GM19035 (cell line): ENCODE data around the gene SASH3.

Experiments
- ATAC-seq: cut with Tn5 transposase; IDR thresholded peaks from one replicate; pipeline ENCODE4 v1.9.1; 2021; ENCODE audit not compliant: unreplicated experiment

The SASH3 gene

DNA sequence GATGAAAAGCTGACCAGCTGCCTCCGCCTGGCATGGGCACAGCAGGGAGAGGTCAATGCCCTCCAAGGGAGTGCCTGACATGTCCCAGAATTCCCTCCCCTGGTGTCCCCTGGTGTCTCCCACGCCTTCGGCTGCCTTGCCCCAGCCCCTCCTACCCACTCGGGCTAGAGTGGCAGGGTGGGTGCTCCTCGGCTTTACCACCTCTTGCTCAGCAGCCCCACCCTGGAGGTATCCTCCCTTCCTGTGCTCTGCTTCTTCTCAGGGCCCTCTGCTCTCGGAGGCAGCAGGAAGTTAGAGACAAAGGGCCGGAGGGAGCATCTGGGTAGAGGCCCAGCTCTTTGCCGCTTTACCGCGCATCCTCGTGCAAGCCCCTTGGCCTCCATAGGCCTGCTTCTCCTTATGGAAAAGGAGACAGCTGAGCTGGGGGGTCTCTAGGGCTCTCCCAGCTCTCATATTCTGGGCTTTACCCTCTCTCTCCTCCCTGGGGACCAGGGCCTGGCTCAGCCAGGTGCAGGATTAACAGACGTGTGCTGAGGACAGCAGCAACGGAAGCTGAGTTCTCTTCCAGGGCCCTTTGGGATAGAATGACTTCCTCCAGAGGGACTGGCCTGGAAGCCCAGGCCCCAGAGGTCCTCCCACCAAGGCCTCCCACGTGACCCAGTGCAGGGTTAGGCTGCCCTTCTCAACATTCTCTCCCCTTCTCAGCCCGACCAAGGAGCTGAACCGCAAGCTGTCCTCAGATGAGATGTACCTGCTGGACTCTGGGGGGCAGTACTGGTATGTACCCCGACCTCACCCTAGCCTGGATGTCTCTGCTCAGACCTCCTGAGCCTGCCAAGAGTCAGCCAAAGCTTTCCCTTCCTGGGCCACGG, 23.7 kb upstream of the SASH3 start:
- ATAC-seq, result no peak

DNA sequence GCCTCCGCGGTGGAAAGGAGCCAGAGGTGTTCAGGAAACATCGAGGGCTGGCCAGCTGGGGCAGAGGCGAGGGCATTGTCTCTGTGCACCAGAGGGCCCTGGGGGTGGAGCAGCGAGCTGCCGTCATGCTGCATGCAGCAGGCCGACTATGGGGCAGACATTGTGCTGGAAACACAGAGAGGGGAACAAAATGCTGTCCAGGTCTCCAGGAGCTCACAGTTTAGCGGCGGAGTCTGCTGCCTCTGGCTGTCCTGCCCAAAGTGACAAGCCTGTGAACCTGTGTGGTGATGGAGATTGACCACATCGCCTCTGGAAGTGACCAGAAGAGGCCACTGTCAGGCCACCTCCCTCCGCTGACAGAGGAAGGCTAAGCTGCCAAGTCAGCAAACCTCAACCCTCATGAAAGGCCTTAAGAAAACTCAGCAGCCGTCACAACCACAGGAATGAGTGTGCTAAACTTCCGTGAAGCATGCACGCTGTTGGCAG, 20.1 kb upstream of the SASH3 start:
- no peak for ATAC-seq

DNA sequence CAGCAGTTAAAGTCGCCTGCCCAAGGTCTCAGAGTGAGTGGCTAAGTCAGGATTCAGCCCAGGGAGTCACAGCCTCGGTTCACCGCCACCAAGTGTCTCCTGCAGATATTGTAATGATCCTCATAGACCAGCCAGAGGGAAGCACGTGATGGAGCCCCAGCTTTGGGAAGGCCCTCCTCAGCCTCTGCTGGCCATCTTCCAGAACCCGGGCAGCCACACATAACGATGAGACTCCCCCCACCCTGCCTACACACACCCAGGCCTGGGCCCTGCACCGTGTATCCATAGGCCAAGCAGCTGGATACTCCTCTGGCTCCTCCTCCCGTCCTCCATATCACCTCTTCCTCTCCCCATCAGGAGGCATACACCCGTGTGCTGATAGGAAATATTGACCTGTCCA, 19.6 kb upstream of the SASH3 start:
- ATAC-seq, result no peak

DNA sequence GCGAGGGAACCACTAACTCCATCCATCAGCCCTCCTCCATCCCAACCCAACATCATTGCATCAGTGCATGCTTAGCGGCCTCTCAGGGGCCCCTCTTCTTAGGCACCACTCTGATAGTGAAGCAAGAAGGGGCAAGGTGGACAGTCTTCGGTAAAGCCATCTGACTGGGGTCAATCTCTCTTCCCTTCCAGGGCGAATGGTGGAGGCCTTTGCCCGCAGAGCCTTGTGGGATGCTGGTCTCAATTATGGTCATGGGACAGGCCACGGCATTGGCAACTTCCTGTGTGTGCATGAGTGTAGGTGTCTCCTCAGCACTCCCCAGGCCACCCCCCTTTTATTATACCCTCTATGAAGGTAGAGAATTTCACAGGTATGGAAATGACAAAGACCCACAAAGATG, 18.8 kb upstream of the SASH3 start:
- no peak for ATAC-seq

DNA sequence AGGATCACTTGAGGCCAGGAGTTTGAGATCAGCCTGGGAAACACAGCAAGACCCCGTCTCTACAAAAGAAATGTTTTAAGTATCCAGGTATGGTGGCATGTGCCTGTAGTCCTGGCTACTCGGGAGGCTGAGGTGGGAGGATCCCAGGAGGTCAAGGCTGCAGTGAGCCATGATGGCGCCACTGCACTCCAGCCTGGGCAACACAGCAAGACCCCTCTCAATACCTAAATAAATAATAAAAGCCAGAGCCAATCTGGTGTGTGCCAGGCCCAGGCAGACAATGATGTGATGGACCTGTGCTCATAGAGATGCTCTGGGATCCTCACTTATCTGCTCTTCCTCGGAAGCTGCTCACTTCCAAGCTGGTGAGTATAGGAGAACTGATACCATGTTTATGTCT, 18.2 kb upstream of the SASH3 start:
- ATAC-seq, result no peak

DNA sequence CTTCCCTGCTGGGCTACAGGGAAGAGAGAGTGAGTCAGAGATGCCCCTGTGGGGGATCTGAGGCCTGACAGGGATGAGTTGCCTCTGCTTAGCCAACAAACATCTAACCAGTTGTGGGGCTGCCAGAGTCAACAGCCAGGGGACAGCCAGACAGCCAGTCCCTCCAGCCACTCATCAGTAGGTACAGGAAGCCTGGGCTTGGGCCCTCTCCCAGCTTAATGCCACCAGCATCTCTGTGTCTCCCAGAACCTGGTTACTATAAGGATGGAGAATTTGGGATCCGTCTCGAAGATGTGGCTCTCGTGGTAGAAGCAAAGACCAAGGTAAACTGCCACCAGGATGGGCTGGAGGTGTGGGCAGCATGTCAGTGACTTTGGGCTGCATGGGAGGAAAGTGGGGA, 17.3 kb upstream of the SASH3 start:
- ATAC-seq, result no peak

DNA sequence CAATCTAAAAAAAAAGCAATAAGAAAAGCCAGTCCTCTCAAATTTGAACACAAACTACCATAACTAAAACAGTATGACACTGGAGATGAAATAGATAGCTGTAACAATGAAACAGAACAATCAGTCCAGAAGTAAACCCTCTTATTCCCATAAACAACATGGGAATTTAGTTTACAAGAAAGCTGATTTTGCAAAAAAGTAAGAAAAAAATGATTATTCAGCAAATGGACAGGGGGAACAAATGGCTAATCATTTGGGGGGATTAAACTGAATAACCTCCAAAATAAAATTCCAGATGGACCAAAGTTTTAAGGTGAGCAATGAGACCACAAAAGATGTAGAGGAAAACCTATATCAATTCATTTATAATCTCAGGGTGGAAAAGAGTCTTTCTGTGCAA, 16.1 kb upstream of the SASH3 start:
- ATAC-seq, result no peak

DNA sequence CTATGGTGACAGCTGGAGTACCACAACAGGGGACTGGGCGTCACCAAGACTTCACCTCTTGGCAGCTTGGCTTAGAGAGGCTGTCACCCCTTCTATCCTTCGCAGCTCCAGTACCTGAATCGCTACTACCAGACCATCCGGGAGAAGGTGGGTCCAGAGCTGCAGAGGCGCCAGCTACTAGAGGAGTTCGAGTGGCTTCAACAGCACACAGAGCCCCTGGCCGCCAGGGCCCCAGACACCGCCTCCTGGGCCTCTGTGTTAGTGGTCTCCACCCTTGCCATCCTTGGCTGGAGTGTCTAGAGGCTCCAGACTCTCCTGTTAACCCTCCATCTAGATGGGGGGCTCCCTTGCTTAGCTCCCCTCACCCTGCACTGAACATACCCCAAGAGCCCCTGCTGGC, 11.6 kb upstream of the SASH3 start:
- no peak for ATAC-seq

DNA sequence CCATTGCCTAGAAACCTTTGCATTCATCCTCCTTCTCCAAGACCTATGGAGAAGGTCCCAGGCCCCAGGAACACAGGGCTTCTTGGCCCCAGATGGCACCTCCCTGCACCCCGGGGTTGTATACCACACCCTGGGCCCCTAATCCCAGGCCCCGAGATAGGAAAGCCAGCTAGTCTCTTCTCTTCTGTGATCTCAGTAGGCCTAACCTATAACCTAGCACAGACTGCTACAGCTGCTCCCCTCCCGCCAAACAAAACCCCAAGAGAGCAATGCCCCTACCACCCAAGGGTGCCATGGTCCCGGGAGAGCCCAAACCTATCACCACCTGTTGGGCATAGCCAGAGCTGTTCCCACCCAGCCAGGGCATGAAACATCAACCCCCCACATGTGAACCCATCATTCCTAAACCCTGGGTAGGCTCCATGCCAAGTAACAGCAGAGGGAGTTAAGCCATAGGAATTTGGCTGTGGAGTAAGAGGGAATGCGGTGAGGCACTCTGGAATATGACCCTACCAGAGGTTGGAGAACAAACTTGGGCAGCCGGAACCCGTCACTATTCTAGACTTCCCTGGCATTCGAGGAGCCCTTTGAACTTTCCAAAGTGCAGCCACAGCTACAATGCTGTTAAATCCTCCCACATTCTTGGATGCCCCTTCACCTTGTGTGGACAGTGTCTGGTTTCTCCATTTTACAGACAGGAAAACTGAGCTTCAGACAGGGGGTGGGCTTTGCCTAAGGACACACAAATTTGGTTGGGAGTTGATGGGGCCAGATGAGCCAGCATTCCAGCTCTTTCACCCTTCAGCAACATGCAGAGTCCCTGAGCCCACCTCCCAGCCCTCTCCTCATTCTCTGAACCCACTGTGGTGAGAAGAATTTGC, 10.9 kb upstream of the SASH3 start:
- ATAC-seq, result no peak

DNA sequence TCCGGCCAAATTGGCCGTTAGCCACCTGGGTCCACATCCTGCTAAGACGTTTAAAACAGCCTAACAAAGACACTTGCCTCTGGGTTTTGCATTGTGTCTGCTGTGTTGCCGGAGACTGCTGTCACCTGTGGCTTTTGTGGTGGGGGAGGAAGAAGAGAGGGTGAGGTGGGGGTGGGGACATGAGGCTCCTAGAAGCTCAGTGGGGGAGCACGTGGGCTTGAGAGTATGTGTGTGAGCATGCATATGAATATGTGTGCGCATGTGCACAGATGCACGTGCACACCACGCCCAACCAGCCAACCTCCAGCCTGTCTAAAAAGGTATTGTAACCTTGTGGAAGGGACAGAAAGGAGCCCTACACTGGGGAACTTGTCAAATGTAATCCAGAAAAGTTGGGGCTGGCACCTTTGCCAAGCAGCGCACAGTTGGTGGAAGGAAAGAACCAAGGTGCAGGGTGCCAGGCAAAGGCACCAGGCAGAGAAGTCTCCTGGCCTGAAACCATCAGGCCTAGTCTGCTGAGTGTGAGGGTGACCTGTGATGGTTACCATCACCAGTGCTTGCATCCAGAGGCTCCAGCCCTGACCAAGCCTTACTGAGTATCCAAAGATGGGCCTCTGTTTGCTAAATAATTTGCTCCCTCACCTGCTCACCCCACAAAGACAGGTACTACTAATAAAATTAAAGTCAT, 10.1 kb upstream of the SASH3 start:
- peak; percentile 49 for ATAC-seq

DNA sequence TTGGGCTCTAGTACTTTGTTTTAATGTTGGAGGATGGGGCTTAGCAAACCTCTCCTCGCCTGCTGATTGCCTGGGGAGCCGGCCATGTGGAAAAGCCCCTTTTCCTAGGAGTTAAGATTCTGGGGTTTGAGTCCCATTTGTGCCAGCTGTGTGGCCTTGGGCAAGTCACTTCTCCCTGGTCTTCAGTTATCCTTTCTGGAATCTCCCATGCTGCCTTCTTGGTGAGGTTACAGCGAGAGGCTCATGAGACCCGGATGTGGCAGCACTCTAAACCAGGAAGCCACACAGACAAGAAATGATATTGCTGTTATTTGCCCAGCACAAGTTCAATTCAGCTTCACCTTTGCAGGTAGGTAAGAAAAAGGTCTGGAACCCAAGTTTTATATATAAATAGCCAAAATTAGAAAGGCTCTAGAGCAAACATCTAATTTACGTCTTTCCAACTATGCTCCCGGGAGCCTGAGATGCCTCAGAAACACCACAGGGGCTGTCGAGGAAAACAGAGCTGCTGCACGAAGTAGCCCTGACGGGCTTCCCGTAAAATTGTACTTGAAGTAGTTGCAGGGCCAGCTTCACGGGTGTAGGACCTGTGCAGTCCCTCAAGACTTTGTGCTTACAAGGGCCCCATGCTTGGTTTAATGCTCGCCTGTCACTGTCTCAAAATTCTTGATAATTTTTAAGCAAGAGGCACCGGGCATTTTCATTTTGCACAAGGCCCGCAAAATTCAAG, 8.3 kb upstream of the SASH3 start:
- no peak for ATAC-seq

DNA sequence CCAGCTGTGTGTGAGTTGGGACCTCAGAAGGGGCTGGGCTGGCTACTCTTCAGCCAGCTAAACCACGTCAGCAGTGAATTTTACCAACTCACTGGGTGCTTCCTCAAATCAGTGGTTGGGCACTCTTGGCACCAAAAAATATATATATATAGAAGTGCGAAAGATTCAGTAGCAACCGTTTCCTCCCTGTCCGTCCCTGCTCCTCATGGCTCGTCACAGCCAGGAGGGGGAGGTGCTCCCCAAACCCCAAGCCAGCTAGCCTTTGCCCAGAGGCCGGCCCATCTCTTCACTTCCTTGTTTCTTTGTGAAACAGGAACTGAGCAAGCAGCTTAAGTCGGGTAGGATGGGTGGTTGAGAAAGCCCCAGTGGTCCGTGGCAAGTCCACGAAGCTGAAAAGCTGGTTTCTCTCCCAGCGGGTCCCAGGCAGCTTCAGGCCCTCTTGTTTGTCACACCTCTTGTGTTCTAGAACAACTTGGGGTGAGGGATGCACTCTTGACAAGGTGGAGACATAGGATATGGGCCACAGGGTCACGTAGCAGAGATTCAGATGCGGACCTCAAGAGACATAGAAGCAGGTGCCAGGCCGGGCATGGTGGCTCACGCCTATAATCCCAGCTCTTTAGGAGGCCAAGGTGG, 6.8 kb upstream of the SASH3 start:
- peak; percentile 60 for ATAC-seq

DNA sequence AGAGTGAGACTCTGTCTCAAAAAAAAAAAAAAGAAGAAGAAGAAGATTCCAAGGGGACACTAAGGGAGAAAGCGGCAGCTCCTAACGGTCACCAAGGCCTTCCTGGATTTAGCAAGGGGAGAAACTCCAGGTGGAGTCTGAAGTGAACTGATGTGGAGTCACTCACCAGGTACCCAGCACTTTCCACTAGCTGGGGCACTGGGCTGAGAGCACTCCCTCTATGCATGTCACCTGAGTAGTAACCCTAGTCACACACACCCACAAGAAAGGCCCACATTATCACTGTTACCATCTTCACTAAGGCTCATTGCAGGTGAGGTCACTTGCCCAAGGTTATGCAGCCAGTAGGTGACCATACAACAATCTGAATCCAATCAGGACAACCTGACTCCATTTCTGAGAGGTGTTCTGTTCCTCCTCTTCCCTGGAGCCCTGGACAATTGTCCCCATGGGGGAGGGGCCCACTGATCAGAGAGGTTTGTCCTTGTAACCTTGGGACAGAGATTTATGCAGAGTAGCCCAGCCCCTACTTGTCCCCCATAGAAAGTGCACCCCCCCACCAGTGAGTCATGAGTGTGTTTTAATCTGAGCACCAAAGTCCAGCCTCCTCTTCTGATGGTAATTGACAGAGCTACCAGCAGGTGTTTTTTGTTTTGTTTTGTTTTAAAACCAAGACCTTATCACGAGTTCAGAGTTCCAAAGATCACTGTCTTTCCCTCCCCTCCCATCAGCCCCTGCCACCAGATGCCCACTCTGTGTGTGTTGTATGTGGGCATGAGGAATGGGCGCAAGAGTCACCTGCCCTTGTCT, 5.9 kb upstream of the SASH3 start:
- no peak for ATAC-seq

DNA sequence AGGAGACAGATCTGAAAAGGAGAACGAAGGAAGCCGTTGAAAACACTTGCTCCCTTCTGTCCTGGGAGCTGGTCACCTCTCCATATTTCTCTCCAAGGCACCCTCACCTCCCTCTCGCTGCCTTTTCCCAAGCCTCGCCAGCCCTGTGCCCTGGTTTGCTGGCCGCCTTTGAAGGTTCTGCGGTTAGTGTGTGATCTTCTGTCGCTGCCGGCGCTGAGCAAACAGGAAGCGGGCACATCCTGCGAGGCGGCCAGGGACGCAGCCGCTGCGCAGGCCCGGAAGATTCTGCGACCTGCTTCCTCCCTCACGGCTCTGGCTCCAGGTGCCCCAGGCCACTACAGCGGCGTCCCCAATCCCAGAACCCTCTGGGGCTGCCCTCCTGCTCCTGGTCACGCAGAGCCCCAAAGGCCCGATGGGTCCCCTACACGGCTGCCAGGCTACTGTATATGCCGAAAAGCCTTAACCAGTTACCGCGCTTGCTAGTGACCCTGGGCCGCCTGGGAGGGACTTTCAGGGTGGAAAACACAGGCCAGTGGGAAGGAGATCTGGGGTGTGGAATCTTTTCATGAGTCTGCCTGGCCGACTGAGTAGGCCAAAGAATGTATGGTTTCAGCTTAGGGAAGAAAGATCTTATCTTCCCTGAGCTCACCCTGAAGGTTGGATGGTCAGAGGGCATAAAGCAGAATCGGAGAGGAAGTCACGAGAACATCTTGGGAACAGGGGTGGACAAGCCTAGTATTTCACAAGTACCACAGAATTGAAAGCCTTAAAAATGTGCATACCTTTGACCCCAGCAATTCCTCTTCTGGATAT, 2.3 kb upstream of the SASH3 start:
- peak; percentile 26 for ATAC-seq

DNA sequence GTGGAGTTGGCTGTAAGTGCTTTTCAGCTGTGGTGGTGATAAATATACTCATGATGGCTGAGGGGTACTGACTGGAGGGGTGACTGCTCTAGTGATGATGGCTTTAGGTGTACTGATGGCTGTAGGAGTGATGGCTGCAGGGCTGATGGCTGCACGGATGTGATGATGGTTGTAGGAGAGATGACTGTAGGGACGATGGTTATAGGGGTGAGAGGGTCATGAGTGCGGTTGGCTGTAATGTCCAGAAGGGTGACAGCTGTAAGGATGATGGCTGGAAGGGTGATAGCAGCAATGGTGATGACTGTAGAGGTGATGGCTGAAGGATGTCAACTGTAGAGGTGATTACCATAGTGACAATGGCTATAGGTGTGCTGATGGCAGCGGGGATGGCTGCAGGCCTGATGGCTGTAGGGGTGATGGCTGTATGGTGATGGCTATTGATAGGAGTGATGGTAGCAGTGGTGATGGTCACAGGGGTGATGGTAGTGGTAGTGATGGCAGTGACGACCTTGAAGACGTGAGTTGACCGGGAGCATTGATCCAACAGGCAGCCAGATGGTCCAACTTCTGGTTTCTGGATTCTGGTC, 570 bp upstream of the SASH3 start:
- no peak for ATAC-seq

DNA sequence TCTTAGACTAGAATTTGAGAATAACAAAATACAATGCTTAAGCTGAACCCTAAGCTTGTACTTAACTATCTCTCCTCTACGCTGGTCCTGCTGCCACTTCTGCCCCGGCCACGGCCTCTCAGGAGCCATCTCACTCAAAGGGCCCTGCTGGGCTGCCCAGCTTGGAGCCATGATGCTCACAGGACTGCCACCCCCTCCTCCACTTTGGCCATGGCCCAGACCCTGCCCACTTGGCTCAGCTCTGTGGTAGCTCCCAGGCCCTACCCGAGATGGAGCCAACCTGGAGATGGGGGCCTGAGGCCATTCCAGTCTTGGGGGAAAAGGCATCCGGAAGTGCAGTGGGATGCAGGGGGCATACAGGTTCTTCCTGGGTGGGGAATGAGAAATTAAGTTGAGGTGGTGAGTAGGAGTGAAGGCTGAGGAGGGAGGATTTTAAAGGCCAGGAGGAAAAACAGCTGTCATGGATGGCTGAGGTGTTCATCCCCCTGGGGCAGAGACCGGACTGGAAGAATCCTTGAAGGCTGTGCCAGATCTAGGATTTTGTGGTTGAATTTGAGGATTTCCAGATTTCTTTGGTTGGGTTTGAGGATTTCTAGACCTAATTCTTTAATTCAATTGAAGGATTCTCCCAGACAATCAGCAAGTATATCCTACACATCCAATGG, 824 bp downstream of the SASH3 start:
- ATAC-seq, result no peak

DNA sequence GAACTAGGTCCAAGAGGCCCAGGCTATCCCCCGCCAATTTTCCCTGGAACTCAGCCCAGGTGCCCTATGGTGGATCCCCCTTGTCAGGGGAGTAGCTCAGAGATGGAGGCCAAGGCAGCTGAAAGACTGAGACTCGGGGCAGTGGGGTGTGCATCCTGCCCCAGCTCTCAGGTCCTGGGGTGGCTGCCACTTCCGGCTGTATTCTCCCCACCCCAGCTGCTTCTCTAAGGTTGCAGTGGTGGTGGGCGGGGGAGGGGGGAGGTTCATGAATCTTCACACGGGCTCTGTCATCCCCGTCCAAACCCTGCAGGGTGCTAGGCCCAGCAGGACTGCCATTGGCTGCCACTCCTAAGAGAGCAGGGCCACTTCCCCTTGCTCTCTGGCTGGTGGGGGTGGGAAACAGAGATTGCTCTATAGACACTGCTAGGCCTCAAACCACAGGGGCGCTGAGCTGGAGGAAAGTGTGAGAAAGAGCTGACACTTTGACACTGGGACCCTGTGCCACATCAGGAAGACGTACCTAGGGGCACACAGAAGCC, 1.5 kb downstream of the SASH3 start:
- ATAC-seq, result peak; percentile 54
